Liver (tissue), 9 donors: ENCODE measurements around the gene CDC42. TPM values are rescaled to one million over a fixed set of nuclear protein-coding genes. Genes with fewer than 3 reads are reported as not detected.

Experiments used
- DNase-seq: peaks from one replicate; pipeline ENCODE4 v3.0.0-alpha.2; 2017; ENCODE audit warnings: low spot score
- H3K27ac ChIP-seq, 2 donors: one replicate each; pipeline ENCODE4 v1.7.0; 2013; ENCODE audit warnings: inconsistent platforms in 2 of 2, low read length in 2 of 2, control low read depth in 1 of 2, low read depth in 1 of 2, mild to moderate bottlenecking in 1 of 2
- H3K27me3 ChIP-seq, 4 donors: one replicate each; pipeline versions ENCODE4 v1.6.1 to v1.7.0; 2013; ENCODE audit warnings: low read length in 3 of 4, inconsistent platforms in 1 of 4, mild to moderate bottlenecking in 1 of 4, moderate library complexity in 1 of 4; ENCODE audit not compliant: control insufficient read depth in 4 of 4, insufficient read depth in 4 of 4
- H3K36me3 ChIP-seq, 4 donors: one replicate each; pipeline versions ENCODE4 v1.6.1 to v1.7.0; 2013; ENCODE audit warnings: low read length in 3 of 4, mild to moderate bottlenecking in 3 of 4, low read depth in 1 of 4, moderate library complexity in 1 of 4; ENCODE audit not compliant: control insufficient read depth in 4 of 4, insufficient read depth in 3 of 4
- H3K4me1 ChIP-seq, 4 donors: one replicate each; pipeline versions ENCODE4 v1.6.1 to v1.7.0; 2013; ENCODE audit warnings: low read length in 3 of 4, mild to moderate bottlenecking in 3 of 4, moderate library complexity in 1 of 4; ENCODE audit not compliant: control insufficient read depth in 4 of 4, insufficient read depth in 4 of 4
- H3K4me3 ChIP-seq, 3 donors: one replicate each; pipeline versions ENCODE4 v1.6.1 to v1.7.0; 2013; ENCODE audit warnings: low read length in 3 of 3, control low read depth in 1 of 3, low read depth in 1 of 3, mild to moderate bottlenecking in 1 of 3
- H3K9ac ChIP-seq, 2 donors: one replicate each; pipeline ENCODE4 v1.7.0; 2013; ENCODE audit warnings: low read length in 2 of 2, mild to moderate bottlenecking in 2 of 2, moderate library complexity in 2 of 2, control low read depth in 1 of 2, low read depth in 1 of 2
- H3K9me3 ChIP-seq, 4 donors: one replicate each; pipeline versions ENCODE4 v1.6.1 to v1.7.0; 2013; ENCODE audit warnings: low read length in 3 of 4; ENCODE audit not compliant: control insufficient read depth in 4 of 4
- HNF4A ChIP-seq, 2 donors: conservative IDR thresholded peaks; 2 replicates each; pipeline ENCODE4 v1.6.1; 2016; ENCODE audit warnings: antibody characterized with exemption in 2 of 2, mild to moderate bottlenecking in 2 of 2
- HNF4G ChIP-seq: IDR thresholded peaks from 2 replicates; pipeline ENCODE4 v1.6.1; 2016; ENCODE audit warnings: antibody characterized with exemption
- RXRA ChIP-seq, 2 donors: IDR thresholded peaks; 2 replicates each; pipeline ENCODE4 v1.6.1; 2017 to 2018; ENCODE audit warnings: antibody characterized with exemption in 2 of 2, mild to moderate bottlenecking in 1 of 2
- WGBS: extraction: QIAGEN DNeasy Blood & Tissue Kit; methylation state at CpG from one replicate; pipeline ENCODE4 v1.1.7; 2013; 5-methylcytosine and 5-hydroxymethylcytosine counted together
- polyA plus RNA-seq, 2 donors: library from polyadenylated mRNA; stranded (reverse) in 1 of 2; unstranded in 1 of 2; fragments of 200-250 nt in 1 of 2; fragments of >200 nt in 1 of 2; fragmentation: Nextera tagmentation in 1 of 2; extraction: Ambion mirVana in 1 of 2; gene quantifications; one replicate each; pipeline versions ENCODE4 v1.2.1 to v1.2.3, GENCODE V29; 2013 to 2015
- total RNA-seq, 2 donors: library from RNA; depleted of rRNA; stranded (reverse); fragments of >200 nt; gene quantifications; one replicate each; pipeline ENCODE4 v1.2.3, GENCODE V29; 2014
- TF ChIP-seq, protein P1 (sequence below): IDR thresholded peaks from 2 replicates; pipeline ENCODE4 v1.6.1; 2016; ENCODE audit warnings: antibody characterized with exemption
- TF ChIP-seq, protein P2 (sequence below): fragments of 150-350 bp; IDR thresholded peaks from 2 replicates; pipeline ENCODE4 v1.5.1; 2017; ENCODE audit warnings: improper control_type of control experiment, low read depth, low read length; ENCODE audit not compliant: missing input control
- TF ChIP-seq, protein P3 (sequence below): IDR thresholded peaks from 2 replicates; pipeline ENCODE4 v1.6.1; 2016; ENCODE audit warnings: antibody characterized with exemption, mild to moderate bottlenecking
- TF ChIP-seq, protein P4 (sequence below): IDR thresholded peaks from 2 replicates; pipeline ENCODE4 v1.6.1; 2016; ENCODE audit warnings: antibody characterized with exemption
- donor health status: healthy.
- donor health status: healthy.
- donor health status: healthy.
- donor health status: healthy.
- donor health status: healthy.

CDC42 gene
- total and polyA plus RNA-seq, 4 donors: 40.3 to 140 (median 69.0) TPM

DNA sequence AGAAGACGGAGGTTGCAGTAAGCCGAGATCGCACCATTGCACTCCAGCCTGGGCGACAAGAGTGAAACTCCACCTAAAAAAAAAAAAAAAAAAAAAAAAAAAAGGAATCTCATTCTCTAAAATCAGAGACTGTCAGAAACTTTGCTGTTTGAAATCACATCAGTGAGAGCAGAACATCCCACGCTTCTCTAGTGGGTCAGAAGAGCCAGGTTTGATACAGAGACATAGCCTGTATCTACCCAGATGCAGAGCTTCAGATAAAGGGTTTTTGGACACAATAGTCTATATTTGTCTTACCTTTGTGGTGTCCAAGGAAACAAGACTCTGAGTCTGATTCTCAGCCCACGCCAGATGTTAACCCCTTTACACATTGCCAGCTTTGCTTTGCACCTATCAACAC is 31.4 kb upstream of the CDC42 start:
- peaks cover 0 to 14% (median 3%) of the 10 kb centered on the region in 4 donors for H3K4me1 ChIP-seq
- no peak overlapping the region for H3K9ac ChIP-seq
- H3K4me3 ChIP-seq: no peak overlapping the region
- H3K27me3 ChIP-seq: no peaks in the 10 kb centered on the region
- H3K9me3 ChIP-seq: no peaks in the 10 kb centered on the region
- H3K36me3 ChIP-seq: no peaks in the 10 kb centered on the region
- 89% methylated on average over 6 of the region's 6 CpGs for WGBS
- no peak for DNase-seq
- no peak overlapping the region for H3K27ac ChIP-seq
- no peak for TF ChIP-seq HNF4A (conservative IDR thresholded peaks at IDR 0.05)
- TF ChIP-seq, protein P1, sequence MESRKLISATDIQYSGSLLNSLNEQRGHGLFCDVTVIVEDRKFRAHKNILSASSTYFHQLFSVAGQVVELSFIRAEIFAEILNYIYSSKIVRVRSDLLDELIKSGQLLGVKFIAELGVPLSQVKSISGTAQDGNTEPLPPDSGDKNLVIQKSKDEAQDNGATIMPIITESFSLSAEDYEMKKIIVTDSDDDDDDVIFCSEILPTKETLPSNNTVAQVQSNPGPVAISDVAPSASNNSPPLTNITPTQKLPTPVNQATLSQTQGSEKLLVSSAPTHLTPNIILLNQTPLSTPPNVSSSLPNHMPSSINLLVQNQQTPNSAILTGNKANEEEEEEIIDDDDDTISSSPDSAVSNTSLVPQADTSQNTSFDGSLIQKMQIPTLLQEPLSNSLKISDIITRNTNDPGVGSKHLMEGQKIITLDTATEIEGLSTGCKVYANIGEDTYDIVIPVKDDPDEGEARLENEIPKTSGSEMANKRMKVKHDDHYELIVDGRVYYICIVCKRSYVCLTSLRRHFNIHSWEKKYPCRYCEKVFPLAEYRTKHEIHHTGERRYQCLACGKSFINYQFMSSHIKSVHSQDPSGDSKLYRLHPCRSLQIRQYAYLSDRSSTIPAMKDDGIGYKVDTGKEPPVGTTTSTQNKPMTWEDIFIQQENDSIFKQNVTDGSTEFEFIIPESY: no peak
- TF ChIP-seq, protein P2, sequence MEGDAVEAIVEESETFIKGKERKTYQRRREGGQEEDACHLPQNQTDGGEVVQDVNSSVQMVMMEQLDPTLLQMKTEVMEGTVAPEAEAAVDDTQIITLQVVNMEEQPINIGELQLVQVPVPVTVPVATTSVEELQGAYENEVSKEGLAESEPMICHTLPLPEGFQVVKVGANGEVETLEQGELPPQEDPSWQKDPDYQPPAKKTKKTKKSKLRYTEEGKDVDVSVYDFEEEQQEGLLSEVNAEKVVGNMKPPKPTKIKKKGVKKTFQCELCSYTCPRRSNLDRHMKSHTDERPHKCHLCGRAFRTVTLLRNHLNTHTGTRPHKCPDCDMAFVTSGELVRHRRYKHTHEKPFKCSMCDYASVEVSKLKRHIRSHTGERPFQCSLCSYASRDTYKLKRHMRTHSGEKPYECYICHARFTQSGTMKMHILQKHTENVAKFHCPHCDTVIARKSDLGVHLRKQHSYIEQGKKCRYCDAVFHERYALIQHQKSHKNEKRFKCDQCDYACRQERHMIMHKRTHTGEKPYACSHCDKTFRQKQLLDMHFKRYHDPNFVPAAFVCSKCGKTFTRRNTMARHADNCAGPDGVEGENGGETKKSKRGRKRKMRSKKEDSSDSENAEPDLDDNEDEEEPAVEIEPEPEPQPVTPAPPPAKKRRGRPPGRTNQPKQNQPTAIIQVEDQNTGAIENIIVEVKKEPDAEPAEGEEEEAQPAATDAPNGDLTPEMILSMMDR: no peak
- TF ChIP-seq, protein P3, sequence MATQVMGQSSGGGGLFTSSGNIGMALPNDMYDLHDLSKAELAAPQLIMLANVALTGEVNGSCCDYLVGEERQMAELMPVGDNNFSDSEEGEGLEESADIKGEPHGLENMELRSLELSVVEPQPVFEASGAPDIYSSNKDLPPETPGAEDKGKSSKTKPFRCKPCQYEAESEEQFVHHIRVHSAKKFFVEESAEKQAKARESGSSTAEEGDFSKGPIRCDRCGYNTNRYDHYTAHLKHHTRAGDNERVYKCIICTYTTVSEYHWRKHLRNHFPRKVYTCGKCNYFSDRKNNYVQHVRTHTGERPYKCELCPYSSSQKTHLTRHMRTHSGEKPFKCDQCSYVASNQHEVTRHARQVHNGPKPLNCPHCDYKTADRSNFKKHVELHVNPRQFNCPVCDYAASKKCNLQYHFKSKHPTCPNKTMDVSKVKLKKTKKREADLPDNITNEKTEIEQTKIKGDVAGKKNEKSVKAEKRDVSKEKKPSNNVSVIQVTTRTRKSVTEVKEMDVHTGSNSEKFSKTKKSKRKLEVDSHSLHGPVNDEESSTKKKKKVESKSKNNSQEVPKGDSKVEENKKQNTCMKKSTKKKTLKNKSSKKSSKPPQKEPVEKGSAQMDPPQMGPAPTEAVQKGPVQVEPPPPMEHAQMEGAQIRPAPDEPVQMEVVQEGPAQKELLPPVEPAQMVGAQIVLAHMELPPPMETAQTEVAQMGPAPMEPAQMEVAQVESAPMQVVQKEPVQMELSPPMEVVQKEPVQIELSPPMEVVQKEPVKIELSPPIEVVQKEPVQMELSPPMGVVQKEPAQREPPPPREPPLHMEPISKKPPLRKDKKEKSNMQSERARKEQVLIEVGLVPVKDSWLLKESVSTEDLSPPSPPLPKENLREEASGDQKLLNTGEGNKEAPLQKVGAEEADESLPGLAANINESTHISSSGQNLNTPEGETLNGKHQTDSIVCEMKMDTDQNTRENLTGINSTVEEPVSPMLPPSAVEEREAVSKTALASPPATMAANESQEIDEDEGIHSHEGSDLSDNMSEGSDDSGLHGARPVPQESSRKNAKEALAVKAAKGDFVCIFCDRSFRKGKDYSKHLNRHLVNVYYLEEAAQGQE: no peak
- no peak for TF ChIP-seq HNF4G

DNA sequence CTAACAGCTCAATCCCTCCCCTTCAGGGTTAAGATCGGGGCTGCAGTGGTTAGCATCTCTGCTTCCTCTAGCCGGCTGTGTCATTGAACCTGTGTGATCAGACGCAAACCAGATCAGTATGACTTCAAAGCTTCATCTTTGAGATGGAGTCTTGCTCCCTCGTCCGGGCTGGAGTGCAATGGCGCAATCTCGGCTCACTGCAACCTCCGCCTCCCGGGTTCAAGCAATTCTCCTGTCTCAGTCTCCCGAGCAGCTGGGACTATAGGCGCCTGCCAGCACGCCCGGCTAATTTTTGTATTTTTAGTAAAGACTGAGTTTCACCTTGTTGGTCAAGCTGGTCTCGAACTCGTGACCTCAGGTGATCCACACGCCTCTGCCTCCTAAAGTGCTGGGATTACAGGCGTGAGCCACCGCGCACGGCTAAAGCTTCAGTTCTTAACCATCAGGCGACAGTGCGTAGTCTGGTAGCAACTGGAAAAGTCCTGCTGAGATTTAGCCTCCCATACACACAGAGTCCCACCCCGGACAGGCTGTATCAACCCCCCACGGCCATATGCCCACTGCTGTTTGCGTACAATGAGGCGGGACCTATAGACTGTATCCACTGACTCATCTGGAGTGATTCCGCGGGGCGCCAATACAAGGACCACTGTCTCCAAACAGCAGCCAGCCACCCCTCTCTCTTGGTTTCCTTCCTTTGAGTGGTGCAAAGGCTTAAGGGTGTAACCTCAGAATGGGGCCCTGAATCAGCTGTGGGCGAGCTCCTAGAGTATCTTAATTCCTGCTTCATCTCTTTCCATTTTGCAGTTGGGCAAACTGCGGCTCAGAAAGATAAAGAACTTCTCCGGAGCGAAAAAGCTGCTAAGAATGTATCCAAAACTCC is 27.8 kb upstream of the CDC42 start:
- Histone ChIP-seq H3K4me1 (peaks cover 0 to 20% (median 7%) of the 10 kb centered on the region in 4 donors), H3K9ac (peak overlapping the region; percentile 58 to 67), H3K4me3 (peak overlapping the region; percentile 64 to 88 (median 82)), H3K36me3 (no peaks in the 10 kb centered on the region), H3K27ac (peak overlapping the region; percentile 96 to 99), H3K27me3 (no peaks in the 10 kb centered on the region), H3K9me3 (no peaks in the 10 kb centered on the region)
- DNase-seq: peak; percentile 57
- TF ChIP-seq RXRA (IDR thresholded peaks at IDR 0.05): peak in 1 of 2 donors; percentile 11
- TF ChIP-seq, protein P4, sequence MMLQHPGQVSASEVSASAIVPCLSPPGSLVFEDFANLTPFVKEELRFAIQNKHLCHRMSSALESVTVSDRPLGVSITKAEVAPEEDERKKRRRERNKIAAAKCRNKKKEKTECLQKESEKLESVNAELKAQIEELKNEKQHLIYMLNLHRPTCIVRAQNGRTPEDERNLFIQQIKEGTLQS: no peak
- WGBS: 7% methylated on average over 33 of the region's 33 CpGs
